DOHH2 (cell line): ENCODE measurements around the gene NAIF1.
A peak's percentile ranks its signal among the peaks of the same experiment; 100 is the strongest.

Source experiments
- H3F3A ChIP-seq: fragments of 200-600 bp; sonication (generic), shearing (Covaris generic); 2 replicates; pipeline ENCODE4 v1.6.0; 2016; ENCODE audit warnings: antibody characterized with exemption, mild to moderate bottlenecking; ENCODE audit not compliant: control insufficient read depth, insufficient read depth
- H3K27ac ChIP-seq: fragments of 200-600 bp; sonication (generic); 2 replicates; pipeline ENCODE4 v1.5.1; 2014; ENCODE audit warnings: low read depth, mild to moderate bottlenecking, low read length, moderate library complexity
- H3K27me3 ChIP-seq: fragments of 200-600 bp; sonication (generic); 2 replicates; pipeline ENCODE4 v1.6.1; 2014; ENCODE audit warnings: mild to moderate bottlenecking, low read length, mixed read lengths; ENCODE audit not compliant: control insufficient read depth
- H3K36me3 ChIP-seq: fragments of 200-600 bp; sonication (generic); 2 replicates; pipeline ENCODE4 v1.6.1; 2014; ENCODE audit warnings: mild to moderate bottlenecking, low read length, moderate library complexity, mixed read lengths; ENCODE audit not compliant: control insufficient read depth
- H3K4me1 ChIP-seq: fragments of 200-600 bp; sonication (generic); 2 replicates; pipeline ENCODE4 v1.6.1; 2014; ENCODE audit warnings: mild to moderate bottlenecking, low read length, mixed read lengths; ENCODE audit not compliant: control insufficient read depth
- H3K4me2 ChIP-seq: fragments of 200-600 bp; sonication (generic); 2 replicates; pipeline ENCODE4 v1.6.0; 2014; ENCODE audit warnings: mild to moderate bottlenecking, low read length, moderate library complexity
- H3K4me3 ChIP-seq: fragments of 200-600 bp; sonication (generic); 2 replicates; pipeline ENCODE4 v1.5.1; 2014; ENCODE audit warnings: mild to moderate bottlenecking, low read length, mixed read lengths
- H3K79me2 ChIP-seq: fragments of 200-600 bp; sonication (generic); 2 replicates; pipeline ENCODE4 v1.6.1; 2014; ENCODE audit warnings: mild to moderate bottlenecking, low read length, mixed read lengths; ENCODE audit not compliant: control insufficient read depth
- H3K9me2 ChIP-seq: fragments of 200-600 bp; sonication (generic); replicated peaks from 2 replicates; pipeline ENCODE4 v1.6.1; 2014; ENCODE audit warnings: mild to moderate bottlenecking, low read length, mixed read lengths; ENCODE audit not compliant: control insufficient read depth
- H3K9me3 ChIP-seq: fragments of 200-600 bp; sonication (generic); 2 replicates; pipeline ENCODE4 v1.6.1; 2014; ENCODE audit warnings: antibody characterized with exemption, low read length, mixed read lengths; ENCODE audit not compliant: control insufficient read depth, insufficient read depth
- H4K20me1 ChIP-seq: fragments of 200-600 bp; sonication (generic); 2 replicates; pipeline ENCODE4 v1.6.0; 2014; ENCODE audit warnings: low read depth, mild to moderate bottlenecking, antibody characterized with exemption, low read length, moderate library complexity; ENCODE audit not compliant: control insufficient read depth, insufficient read depth
- EZH2phosphoT487 ChIP-seq: fragments of 200-600 bp; sonication (generic); IDR thresholded peaks from 2 replicates; pipeline ENCODE4 v1.6.1; 2017; ENCODE audit warnings: borderline replicate concordance, mild to moderate bottlenecking, antibody characterized with exemption, low read length, moderate library complexity, mixed read lengths
- TF ChIP-seq, protein P1 (sequence below): fragments of 200-600 bp; sonication (generic); IDR thresholded peaks from one replicate; pipeline ENCODE4 v1.5.1; 2014; ENCODE audit warnings: antibody characterized with exemption, mild to moderate bottlenecking, low read depth, low read length; ENCODE audit not compliant: poor library complexity, severe bottlenecking

Gene NAIF1

DNA sequence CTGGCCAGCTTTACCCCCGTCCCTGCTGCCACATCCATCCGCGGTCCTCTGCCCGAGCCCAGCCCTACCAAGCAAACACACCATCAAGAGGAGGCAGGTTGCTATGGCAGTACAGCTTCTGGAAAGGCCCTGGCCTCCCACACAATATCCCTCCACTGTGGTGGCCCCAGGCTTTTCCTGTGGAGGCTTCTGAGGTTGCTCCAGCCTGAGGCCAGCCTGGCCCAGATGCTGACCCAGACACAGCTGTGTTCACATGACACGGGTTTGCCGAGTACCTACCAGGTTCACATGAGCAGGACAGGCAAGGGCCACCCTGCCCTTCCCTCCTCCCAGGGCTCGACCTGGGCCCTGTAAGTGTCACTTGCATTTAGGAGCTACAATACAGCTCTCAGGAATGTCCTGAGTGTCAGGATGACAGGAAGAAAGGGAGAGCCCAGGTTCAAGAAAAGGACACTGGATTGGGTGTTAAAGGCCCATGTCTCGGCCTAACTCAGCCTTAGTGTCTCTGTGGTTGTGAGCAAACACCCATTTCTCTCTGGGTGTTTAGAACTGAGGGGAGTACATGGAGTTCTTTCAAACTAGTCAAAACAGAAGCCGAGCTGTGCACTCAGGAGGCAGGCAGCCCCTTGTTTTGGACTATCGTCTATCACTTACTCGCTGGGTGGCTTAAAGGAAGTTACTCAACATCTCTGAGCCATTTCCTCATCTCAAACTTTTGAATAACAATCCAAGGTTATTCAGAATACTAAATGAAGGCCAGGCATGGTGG, 40.2 kb downstream of the NAIF1 start:
- no peaks in the 10 kb centered on the region for H3K36me3 ChIP-seq

DNA sequence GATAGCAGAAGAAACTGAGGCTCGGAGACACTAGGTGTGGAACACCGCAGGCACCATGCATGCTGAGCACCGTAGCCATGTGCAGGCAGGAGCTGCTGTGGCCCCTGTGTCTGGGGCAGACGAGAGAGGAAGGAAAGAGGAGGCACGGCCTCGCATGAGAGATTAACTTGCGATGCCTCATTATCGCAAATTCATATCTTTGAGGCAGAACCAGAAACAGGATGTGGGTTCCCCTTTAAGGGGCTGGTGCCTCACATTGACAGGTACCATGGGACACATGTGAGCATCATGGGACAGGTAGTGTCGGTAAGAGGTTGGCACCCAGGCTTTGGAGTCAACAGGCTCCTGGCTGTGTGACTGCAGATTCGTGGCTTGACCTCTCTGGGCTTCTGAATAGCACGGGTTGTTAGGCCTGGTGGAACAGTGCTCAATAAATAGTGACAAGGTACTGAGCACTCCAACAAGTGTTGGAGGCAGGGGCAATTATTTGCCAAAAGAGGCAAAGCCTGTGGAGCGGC, 40.8 kb downstream of the NAIF1 start:
- Histone ChIP-seq H3K9me3 (no peaks in the 10 kb centered on the region), H3K4me2 (peak overlapping the region; percentile 73), H3K9me2 (no peaks in the 10 kb centered on the region), H3K27me3 (no peaks in the 10 kb centered on the region), H3K36me3 (no peaks in the 10 kb centered on the region), H3F3A (peaks cover 34% of the 10 kb centered on the region), H3K4me1 (peaks cover 85% of the 10 kb centered on the region), H3K27ac (peak overlapping the region; percentile 82), H3K79me2 (no peaks in the 10 kb centered on the region), H4K20me1 (no peaks in the 10 kb centered on the region), H3K4me3 (peak overlapping the region; percentile 55)
- TF ChIP-seq, protein P1, sequence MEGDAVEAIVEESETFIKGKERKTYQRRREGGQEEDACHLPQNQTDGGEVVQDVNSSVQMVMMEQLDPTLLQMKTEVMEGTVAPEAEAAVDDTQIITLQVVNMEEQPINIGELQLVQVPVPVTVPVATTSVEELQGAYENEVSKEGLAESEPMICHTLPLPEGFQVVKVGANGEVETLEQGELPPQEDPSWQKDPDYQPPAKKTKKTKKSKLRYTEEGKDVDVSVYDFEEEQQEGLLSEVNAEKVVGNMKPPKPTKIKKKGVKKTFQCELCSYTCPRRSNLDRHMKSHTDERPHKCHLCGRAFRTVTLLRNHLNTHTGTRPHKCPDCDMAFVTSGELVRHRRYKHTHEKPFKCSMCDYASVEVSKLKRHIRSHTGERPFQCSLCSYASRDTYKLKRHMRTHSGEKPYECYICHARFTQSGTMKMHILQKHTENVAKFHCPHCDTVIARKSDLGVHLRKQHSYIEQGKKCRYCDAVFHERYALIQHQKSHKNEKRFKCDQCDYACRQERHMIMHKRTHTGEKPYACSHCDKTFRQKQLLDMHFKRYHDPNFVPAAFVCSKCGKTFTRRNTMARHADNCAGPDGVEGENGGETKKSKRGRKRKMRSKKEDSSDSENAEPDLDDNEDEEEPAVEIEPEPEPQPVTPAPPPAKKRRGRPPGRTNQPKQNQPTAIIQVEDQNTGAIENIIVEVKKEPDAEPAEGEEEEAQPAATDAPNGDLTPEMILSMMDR: no peak
- no peak for TF ChIP-seq EZH2phosphoT487

More for the DNA sequence above, 40.2 kb downstream of the NAIF1 start:
- H3K9me3 ChIP-seq: no peaks in the 10 kb centered on the region
- H3K27ac ChIP-seq: peak overlapping the region; percentile 82
- no peaks in the 10 kb centered on the region for H3K27me3 ChIP-seq
- TF ChIP-seq, protein P1: no peak
- no peak for TF ChIP-seq EZH2phosphoT487
- H3K79me2 ChIP-seq: no peaks in the 10 kb centered on the region
- peaks cover 34% of the 10 kb centered on the region for H3F3A ChIP-seq
- no peaks in the 10 kb centered on the region for H3K9me2 ChIP-seq
- H4K20me1 ChIP-seq: no peaks in the 10 kb centered on the region
- H3K4me2 ChIP-seq: peak overlapping the region; percentile 73
- H3K4me3 ChIP-seq: peak overlapping the region; percentile 55
- peaks cover 91% of the 10 kb centered on the region for H3K4me1 ChIP-seq

DNA sequence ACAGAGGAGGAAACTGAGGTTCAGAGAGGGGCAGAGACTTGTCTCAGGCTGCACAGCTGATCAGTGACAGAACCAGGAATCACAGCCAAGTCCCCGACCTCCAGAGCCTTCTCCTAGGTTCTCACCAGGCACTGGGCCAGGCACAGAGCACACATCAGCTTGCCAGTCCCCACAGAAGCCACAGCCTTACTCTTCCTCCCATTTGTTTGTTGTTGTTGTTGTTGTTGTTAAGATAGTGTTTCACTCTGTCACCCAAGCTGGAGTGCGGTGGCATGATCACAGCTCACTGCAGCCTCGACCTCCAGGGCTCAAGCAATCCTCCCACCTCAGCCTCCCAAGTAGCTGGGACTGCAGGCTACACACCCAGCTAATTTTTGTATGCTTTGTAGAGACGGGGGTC, 41.4 kb downstream of the NAIF1 start:
- Histone ChIP-seq H3K27ac (peak overlapping the region; percentile 82), H3F3A (peaks cover 29% of the 10 kb centered on the region), H3K4me3 (peak overlapping the region; percentile 55), H3K27me3 (no peaks in the 10 kb centered on the region), H3K9me2 (no peaks in the 10 kb centered on the region), H3K4me1 (peaks cover 79% of the 10 kb centered on the region), H3K9me3 (no peaks in the 10 kb centered on the region), H3K36me3 (no peaks in the 10 kb centered on the region), H4K20me1 (no peaks in the 10 kb centered on the region), H3K4me2 (peak overlapping the region; percentile 73), H3K79me2 (no peaks in the 10 kb centered on the region)
- TF ChIP-seq, protein P1: no peak
